IPS-18a (cell line): Measurements from ENCODE around the gene LCK.

Experiments
- H3K27ac ChIP-seq: one replicate; pipeline ENCODE4 v1.5.1; 2013; ENCODE audit warnings: low read length
- H3K27me3 ChIP-seq: one replicate; pipeline ENCODE4 v1.6.1; 2013; ENCODE audit warnings: mild to moderate bottlenecking, low read length; ENCODE audit not compliant: control insufficient read depth, insufficient read depth
- H3K36me3 ChIP-seq: one replicate; pipeline ENCODE4 v1.6.1; 2013; ENCODE audit warnings: low read depth, low read length; ENCODE audit not compliant: control insufficient read depth
- H3K4me1 ChIP-seq: one replicate; pipeline ENCODE4 v1.6.1; 2013; ENCODE audit warnings: low read depth, low read length; ENCODE audit not compliant: control insufficient read depth
- H3K4me3 ChIP-seq: one replicate; pipeline ENCODE4 v1.5.1; 2013; ENCODE audit warnings: low read length
- H3K9ac ChIP-seq: one replicate; pipeline ENCODE4 v1.6.1; 2013; ENCODE audit warnings: mild to moderate bottlenecking, low read length, moderate library complexity
- H3K9me3 ChIP-seq: one replicate; pipeline ENCODE4 v1.6.1; 2013; ENCODE audit warnings: low read depth, low read length; ENCODE audit not compliant: control insufficient read depth

Gene LCK

DNA sequence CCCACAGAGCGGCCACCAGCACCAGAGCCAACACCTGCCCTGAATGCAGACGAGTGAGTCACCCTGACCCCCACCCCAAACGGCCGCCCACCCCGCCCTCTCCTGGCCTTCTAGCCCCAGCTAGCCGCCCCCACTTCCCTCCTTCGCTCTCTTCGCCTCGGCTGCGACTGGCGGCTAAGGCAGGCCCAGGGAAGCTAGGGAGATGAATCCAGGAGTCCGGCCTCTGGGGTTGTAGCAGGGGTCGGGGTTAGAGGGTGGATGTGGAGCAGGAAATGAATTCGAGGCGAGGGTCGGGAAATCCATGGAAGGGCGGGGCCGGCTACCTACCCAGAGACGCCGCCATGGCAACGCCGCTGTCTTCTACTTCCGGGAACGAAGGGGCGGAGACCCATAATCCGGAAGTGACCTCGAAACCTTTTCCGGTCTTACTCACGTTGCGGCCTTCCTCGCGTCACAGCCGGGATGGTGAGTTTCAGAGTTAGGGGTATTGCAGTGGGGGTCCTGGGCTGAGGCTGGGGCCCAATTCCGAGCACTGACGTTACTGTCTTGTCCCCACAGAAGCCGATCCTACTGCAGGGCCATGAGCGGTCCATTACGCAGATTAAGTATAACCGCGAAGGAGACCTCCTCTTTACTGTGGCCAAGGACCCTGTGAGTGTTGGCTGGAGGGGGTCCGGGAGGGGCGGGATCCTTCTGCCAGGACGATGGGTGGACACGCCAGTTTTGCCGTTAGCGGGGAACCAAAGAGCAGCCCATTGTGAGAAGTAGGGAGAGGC lies 28.9 kb upstream of the LCK start, which contains the start of the genes EIF3I and TMEM234:
Gene EIF3I, plus strand, starts transcription at position 428 of the 776 bp plus-strand sequence. Its CDS starts 35 bp downstream, at position 463.
Gene TMEM234, minus strand, starts transcription at position 374 of the 776 bp plus-strand sequence. Its CDS starts 31 bp downstream, at position 343.
- H3K9me3 ChIP-seq, result no peaks in the 10 kb centered on the region
- H3K4me3 ChIP-seq, result peak within 1 kb of the TSS; percentile 88
- peak within 1 kb of the TSS; percentile 61 for H3K27ac ChIP-seq
- H3K4me1 ChIP-seq, result no peaks in the 10 kb centered on the region
- peak within 1 kb of the TSS; percentile 86 for H3K9ac ChIP-seq
- no peaks in the 10 kb centered on the region for H3K27me3 ChIP-seq
- H3K36me3 ChIP-seq, result peaks cover 16% of the 10 kb centered on the region

DNA sequence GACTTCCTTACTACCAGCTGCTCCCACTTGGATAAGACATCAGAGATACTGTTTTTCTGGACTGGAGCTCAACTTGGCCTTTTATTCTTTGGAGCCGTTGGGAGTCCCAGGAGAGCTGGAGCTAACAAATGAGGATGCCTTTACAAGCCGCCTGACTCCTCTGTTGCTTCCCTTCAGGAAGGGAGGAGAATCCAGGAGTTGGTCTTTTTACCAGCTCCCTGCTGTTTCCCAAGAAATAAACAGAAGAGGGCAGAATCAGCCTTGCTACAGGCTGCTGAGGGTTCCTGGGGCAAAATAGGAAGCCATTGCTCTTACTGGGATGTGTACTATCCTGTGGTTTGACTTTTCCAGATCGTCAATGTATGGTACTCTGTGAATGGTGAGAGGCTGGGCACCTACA lies 27.4 kb upstream of the LCK start:
- no peaks in the 10 kb centered on the region for H3K4me1 ChIP-seq
- peaks cover 31% of the 10 kb centered on the region for H3K36me3 ChIP-seq
- H3K9ac ChIP-seq, result no peak overlapping the region
- H3K9me3 ChIP-seq, result no peaks in the 10 kb centered on the region
- H3K27me3 ChIP-seq, result no peaks in the 10 kb centered on the region
- no peak overlapping the region for H3K4me3 ChIP-seq
- no peak overlapping the region for H3K27ac ChIP-seq

DNA sequence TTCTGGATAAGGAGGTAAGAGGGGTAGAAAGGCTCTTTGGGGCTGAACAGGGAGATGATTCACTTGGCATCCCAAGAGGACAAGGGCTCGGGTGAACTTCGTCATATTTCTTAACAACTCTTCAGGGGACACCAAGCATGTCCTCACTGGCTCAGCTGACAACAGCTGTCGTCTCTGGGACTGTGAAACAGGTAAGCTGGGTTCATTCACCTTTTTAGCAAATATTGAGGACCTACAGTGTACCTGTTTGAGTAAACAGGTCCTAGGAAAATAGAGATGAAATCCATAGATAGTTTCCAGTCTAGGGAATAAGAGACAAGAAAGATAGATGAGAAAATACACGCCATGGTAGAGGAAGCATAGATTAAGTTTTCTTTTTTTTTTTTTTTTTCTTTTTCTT lies 26.8 kb upstream of the LCK start:
- H3K9ac ChIP-seq, result no peak overlapping the region
- H3K27ac ChIP-seq, result no peak overlapping the region
- no peaks in the 10 kb centered on the region for H3K9me3 ChIP-seq
- H3K36me3 ChIP-seq, result peaks cover 37% of the 10 kb centered on the region
- H3K4me3 ChIP-seq, result no peak overlapping the region
- H3K27me3 ChIP-seq, result no peaks in the 10 kb centered on the region
- H3K4me1 ChIP-seq, result no peaks in the 10 kb centered on the region

DNA sequence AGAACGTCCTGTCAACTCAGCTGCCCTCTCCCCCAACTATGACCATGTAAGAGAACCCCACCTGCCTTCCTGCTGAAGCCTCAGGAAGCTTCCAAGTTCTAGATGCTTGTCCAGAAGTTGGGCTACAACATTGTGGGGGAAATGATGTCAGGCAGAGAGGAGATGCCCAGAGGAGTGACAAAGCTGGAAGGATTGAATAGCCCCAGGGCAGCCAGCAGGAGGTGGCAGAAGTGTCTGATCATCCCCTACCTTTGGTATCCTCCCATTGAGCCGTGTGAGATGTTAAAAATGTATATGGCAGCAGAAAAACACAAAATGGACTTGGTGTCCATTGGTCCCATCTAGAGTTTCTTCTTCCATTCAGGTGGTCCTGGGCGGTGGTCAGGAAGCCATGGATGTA lies 22.3 kb upstream of the LCK start:
- no peaks in the 10 kb centered on the region for H3K9me3 ChIP-seq
- no peak overlapping the region for H3K4me3 ChIP-seq
- H3K36me3 ChIP-seq, result peaks cover 57% of the 10 kb centered on the region
- H3K9ac ChIP-seq, result no peak overlapping the region
- H3K4me1 ChIP-seq, result no peaks in the 10 kb centered on the region
- H3K27me3 ChIP-seq, result no peaks in the 10 kb centered on the region
- no peak overlapping the region for H3K27ac ChIP-seq

DNA sequence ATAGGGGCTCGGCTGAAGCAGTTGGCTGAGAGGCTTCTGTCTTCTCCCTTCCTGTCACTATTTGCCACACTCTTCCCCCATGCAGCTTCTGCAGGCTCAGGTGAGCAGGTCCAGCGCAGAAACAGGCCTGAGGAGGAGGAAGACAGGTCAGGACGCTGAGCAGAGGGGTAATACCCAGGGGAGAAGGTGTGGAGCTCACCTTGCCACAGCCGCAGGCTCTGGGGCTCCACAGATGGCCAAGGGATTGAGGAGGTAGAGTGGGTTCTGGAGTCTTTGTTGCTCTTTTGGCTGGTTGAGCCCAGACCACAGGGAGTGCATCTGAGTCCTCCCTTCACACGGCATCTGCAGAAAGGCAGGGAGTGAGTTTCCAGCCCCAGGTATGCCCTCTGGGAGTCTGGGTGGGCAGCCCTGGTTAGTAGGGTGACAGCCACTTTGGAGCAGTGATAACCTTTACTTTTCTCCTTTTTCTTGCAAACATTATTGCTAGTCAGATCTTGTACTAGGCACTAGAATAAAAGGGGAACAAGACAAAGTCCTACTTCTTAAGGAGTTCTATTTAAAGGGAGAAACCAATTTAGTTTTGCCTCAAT lies 19.1 kb upstream of the LCK start:
- no peaks in the 10 kb centered on the region for H3K4me1 ChIP-seq
- H3K36me3 ChIP-seq, result peaks cover 51% of the 10 kb centered on the region
- no peak overlapping the region for H3K9ac ChIP-seq
- no peaks in the 10 kb centered on the region for H3K9me3 ChIP-seq
- H3K4me3 ChIP-seq, result no peak overlapping the region
- H3K27me3 ChIP-seq, result no peaks in the 10 kb centered on the region
- H3K27ac ChIP-seq, result no peak overlapping the region

DNA sequence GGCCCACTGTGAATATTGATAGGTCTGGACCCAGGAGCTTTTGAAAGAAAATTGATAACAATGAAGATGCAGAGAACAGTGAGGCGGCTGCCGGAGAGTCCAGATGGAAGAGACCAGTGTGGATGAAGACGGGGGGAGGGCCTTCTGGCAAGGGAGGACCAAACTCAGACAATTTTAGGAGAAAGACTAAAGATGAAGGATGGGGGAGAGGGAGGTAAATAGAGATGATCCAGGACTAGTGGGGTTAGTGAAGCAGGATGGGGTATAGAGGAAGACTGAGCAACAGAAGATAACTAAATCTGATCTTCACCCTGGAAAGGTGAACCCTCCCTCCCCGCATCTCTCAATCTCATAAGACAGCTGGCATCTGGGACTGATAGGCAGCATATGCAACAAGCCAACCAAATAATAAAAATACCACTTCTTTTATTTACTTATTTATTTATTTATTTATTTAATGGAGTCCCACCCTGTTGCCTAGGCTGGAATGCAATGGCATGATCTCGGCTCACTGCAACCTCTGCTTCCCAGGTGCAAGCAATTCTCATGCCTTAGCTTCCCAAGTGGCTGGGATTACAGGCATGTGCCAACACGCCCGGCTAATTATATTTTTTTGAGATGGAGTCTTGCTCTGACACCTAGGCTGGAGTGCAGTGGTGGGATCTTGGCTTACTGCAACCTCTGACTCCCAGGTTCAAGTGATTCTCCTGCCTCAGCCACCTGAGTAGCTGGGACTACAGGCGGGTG lies 18.3 kb upstream of the LCK start:
- no peak overlapping the region for H3K27ac ChIP-seq
- no peaks in the 10 kb centered on the region for H3K4me1 ChIP-seq
- H3K36me3 ChIP-seq, result peaks cover 46% of the 10 kb centered on the region

DNA sequence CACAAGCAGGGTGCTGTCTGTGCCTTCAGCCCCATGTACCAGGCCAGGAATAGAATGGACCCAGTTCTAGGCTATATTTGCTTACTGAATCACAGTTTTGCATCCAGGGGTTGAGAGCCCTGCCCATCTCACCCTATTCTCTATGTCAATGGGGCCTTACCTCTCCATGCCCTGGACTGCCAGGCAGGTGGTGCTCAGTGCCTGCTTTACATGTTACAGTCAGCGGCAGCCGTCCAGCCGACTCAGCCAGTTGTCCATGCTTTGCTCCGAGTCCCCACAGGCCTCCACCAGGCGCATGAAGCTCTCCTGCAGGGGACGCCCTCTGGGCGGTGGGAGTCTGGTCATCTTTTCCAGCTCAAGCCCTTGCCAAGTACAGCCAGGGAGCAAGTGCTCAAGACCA lies 16.3 kb upstream of the LCK start:
- Histone ChIP-seq H3K9me3 (no peaks in the 10 kb centered on the region), H3K27ac (no peak overlapping the region), H3K36me3 (peaks cover 28% of the 10 kb centered on the region), H3K9ac (no peak overlapping the region), H3K4me3 (no peak overlapping the region), H3K4me1 (peaks cover 6% of the 10 kb centered on the region), H3K27me3 (no peaks in the 10 kb centered on the region)

More for the DNA sequence above, 18.3 kb upstream of the LCK start:
- Histone ChIP-seq H3K9me3 (no peaks in the 10 kb centered on the region), H3K27me3 (no peaks in the 10 kb centered on the region), H3K4me3 (no peak overlapping the region), H3K9ac (no peak overlapping the region)

DNA sequence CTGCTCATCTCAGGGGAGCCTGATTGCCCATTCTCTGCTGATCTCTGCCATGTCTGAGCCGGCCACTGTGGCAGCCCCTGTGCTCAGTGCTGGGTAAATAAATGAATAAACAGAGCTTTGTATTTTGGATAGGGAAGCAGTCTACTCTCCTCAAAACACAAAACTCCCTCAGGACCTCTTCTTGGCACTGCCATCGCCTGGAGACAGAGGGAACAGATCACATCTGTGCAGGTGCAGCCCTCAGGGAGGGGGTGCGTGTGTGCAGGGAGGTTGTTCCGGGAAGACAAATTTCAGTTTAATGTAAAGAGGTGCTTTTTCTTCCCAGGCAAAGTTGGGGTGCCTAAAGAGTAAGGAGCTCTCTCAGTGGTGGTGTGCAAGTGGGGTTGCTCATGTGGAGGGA lies 11.7 kb upstream of the LCK start:
- peak overlapping the region; percentile 86 for H3K4me3 ChIP-seq

DNA sequence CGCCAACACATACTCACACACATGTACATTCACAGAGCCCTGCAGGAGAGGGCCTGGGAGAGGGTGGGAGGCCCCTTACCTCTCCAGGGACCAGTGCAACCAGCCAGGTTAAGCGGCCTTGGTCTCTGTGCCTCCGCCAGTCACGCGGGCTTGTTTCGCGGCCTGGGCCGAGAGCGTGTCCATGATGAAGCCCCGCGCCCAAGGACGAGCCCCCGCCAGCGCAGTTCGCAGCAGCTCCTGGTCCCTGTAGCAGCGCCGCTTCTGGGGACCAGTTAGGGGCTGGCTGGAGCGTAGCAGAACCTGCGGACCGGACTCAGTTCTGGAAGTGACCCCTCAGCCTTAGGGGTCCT lies 11.3 kb upstream of the LCK start:
- Histone ChIP-seq H3K9ac (peak overlapping the region; percentile 88), H3K36me3 (peaks cover 4% of the 10 kb centered on the region), H3K9me3 (no peaks in the 10 kb centered on the region), H3K4me1 (peaks cover 9% of the 10 kb centered on the region), H3K27ac (peak overlapping the region; percentile 77), H3K27me3 (no peaks in the 10 kb centered on the region), H3K4me3 (peak overlapping the region; percentile 86)

More for the DNA sequence above, 11.7 kb upstream of the LCK start:
- Histone ChIP-seq H3K27ac (no peak overlapping the region), H3K9me3 (no peaks in the 10 kb centered on the region), H3K4me1 (peaks cover 9% of the 10 kb centered on the region), H3K36me3 (peaks cover 8% of the 10 kb centered on the region), H3K9ac (peak overlapping the region; percentile 88), H3K27me3 (no peaks in the 10 kb centered on the region)

DNA sequence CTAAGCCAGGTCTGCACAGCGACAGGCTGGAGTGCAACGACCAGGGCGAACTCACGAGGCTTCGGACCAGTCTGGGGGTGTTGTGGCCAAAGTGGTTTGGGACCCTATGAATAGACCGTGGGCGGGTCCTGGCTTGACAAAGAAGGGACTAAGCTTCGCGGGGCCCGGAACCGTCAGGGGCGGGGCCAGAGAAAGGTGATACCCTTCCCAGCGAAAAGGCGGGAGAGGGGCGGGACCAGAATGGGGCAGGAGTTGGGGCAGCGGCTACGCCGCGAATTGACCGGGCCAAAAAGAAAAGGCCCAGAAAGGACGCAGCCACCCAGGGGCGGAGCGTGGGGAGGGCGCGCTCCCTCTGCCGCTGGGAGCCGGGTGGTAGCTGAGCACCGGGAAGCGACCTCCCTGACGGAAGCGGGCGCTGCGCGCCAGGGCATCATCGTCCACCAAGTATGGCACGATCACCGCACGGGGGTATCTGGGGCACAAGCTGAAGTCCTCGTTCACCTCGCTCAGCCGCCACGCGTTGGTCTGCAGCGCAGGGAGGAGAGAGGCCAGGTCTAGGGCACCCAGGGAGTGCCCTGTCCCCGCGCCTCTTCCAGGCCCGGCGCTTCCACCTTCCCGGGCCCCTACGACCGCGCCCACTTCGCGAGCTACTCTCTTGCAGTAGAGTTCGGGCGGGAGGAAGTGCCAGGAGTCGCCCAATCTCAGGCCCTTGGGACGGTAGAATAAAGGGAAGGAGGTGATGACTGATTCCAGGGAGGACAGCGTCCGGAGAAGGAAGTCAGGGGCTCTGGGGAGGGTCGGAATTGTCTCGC lies 10.7 kb upstream of the LCK start:
- peak overlapping the region; percentile 88 for H3K9ac ChIP-seq
- H3K4me3 ChIP-seq, result peak overlapping the region; percentile 86
- H3K27me3 ChIP-seq, result no peaks in the 10 kb centered on the region
- H3K36me3 ChIP-seq, result no peaks in the 10 kb centered on the region
- H3K9me3 ChIP-seq, result no peaks in the 10 kb centered on the region
- peaks cover 9% of the 10 kb centered on the region for H3K4me1 ChIP-seq
- H3K27ac ChIP-seq, result peak overlapping the region; percentile 77
